NOMO-1 treated with dmso at 0.1 percent for 144 hours (cell line): ENCODE measurements around the gene ROR2.

Experiments
- DNase-seq: peaks from one replicate; lab custom pipeline; 2025; ENCODE audit not compliant: unreplicated experiment; lab: John Stamatoyannopoulos, UW

ROR2 gene

GRCh38 chr9:91693226-91693625, 256.8 kb downstream of the ROR2 start:
- no peak for DNase-seq

- no peak for DNase-seq
Observed at GRCh38 chr9:91690540-91691249, 259.3 kb downstream of the ROR2 start.

GRCh38 chr9:91689006-91689405, 261.0 kb downstream of the ROR2 start:
- no peak for DNase-seq

- DNase-seq = no peak
Observed at GRCh38 chr9:91683269-91683668, 266.8 kb downstream of the ROR2 start.

- DNase-seq = no peak
Observed at GRCh38 chr9:91682806-91683205, 267.2 kb downstream of the ROR2 start.

GRCh38 chr9:91681461-91682305, 268.3 kb downstream of the ROR2 start:
- peak; percentile 33 for DNase-seq

GRCh38 chr9:91680998-91681397, 269.0 kb downstream of the ROR2 start:
- DNase-seq = no peak

GRCh38 chr9:91680106-91680505, 269.9 kb downstream of the ROR2 start:
- DNase-seq = no peak

GRCh38 chr9:91678807-91679580, 271.0 kb downstream of the ROR2 start:
- no peak for DNase-seq

GRCh38 chr9:91677822-91678436, 272.1 kb downstream of the ROR2 start:
- no peak for DNase-seq

- DNase-seq = no peak
Observed at GRCh38 chr9:91677331-91677730, 272.7 kb downstream of the ROR2 start.

GRCh38 chr9:91676046-91676445, 274.0 kb downstream of the ROR2 start:
- DNase-seq = no peak

GRCh38 chr9:91664663-91665062, 285.4 kb downstream of the ROR2 start:
- no peak for DNase-seq

GRCh38 chr9:91663858-91664257, 286.2 kb downstream of the ROR2 start:
- DNase-seq = no peak

- no peak for DNase-seq
Observed at GRCh38 chr9:91661451-91661850, 288.6 kb downstream of the ROR2 start.

GRCh38 chr9:91660521-91660920, 289.5 kb downstream of the ROR2 start:
- no peak for DNase-seq

GRCh38 chr9:91659529-91660495, 290.2 kb downstream of the ROR2 start:
- DNase-seq = no peak

GRCh38 chr9:91658513-91659105, 291.4 kb downstream of the ROR2 start:
- DNase-seq = no peak

GRCh38 chr9:91657501-91657900, 292.5 kb downstream of the ROR2 start:
- no peak for DNase-seq

GRCh38 chr9:91655658-91656057, 294.4 kb downstream of the ROR2 start:
- DNase-seq = no peak
